Measurements from ENCODE around the gene ARHGEF17.

Gene ARHGEF17

DNA sequence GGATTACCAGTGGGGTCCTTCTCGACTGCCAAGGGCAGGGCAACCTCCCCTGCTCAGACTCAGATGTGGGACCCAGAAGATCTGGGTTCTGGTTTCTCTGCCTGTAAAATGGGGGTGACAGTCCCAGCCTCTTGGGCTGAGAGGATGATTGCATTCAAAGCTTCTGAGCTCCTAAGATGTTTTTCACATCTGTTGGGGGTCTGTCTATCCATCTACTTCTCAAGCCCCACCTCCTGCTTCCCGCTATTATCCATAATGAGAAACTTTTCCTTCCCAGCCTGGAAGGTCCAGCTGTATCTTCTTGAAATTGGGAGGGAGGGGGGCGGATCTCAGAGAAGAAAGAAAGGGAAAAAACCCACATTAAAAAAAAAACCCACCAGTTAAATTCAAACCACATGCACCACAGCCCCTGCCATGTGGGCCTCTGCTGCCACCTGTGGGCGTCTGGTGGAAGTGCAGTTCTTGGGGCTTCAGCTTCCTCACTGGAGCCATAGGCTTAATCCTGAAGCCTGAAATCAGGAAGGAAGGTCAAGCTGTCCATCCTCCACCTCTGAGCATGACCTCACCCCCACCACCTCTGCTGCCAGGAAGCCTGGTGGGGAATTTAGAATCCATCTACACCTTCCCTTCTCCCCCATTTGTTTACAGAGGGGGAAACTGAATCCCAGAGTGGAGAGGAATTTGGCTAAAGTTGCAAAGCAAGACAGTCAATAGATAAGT is 27.3 kb downstream of the ARHGEF17 start (continued):
- TF ChIP-seq, protein P1, sequence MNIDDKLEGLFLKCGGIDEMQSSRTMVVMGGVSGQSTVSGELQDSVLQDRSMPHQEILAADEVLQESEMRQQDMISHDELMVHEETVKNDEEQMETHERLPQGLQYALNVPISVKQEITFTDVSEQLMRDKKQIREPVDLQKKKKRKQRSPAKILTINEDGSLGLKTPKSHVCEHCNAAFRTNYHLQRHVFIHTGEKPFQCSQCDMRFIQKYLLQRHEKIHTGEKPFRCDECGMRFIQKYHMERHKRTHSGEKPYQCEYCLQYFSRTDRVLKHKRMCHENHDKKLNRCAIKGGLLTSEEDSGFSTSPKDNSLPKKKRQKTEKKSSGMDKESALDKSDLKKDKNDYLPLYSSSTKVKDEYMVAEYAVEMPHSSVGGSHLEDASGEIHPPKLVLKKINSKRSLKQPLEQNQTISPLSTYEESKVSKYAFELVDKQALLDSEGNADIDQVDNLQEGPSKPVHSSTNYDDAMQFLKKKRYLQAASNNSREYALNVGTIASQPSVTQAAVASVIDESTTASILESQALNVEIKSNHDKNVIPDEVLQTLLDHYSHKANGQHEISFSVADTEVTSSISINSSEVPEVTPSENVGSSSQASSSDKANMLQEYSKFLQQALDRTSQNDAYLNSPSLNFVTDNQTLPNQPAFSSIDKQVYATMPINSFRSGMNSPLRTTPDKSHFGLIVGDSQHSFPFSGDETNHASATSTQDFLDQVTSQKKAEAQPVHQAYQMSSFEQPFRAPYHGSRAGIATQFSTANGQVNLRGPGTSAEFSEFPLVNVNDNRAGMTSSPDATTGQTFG (tag by site-specific recombination; IDR thresholded peaks at IDR 0.05; ENCODE audit: borderline replicate concordance): no peak
- no peak for TF ChIP-seq ZNF677 (tag by site-specific recombination; IDR thresholded peaks at IDR 0.05)
- TF ChIP-seq ZNF132 (tag by site-specific recombination; IDR thresholded peaks at IDR 0.05; ENCODE audit: borderline replicate concordance): no peak
- TF ChIP-seq ZNF785 (tag by site-specific recombination; IDR thresholded peaks at IDR 0.05): no peak
- TF ChIP-seq ZNF792 (tag by site-specific recombination; IDR thresholded peaks at IDR 0.05): no peak
- TF ChIP-seq ZNF350 (tag by site-specific recombination; IDR thresholded peaks at IDR 0.05): no peak
- TF ChIP-seq ZNF366 (tag by site-specific recombination; conservative IDR thresholded peaks at IDR 0.05): 0 out of 2 replicates have a peak, but pooled peaks have one; percentile 33

DNA sequence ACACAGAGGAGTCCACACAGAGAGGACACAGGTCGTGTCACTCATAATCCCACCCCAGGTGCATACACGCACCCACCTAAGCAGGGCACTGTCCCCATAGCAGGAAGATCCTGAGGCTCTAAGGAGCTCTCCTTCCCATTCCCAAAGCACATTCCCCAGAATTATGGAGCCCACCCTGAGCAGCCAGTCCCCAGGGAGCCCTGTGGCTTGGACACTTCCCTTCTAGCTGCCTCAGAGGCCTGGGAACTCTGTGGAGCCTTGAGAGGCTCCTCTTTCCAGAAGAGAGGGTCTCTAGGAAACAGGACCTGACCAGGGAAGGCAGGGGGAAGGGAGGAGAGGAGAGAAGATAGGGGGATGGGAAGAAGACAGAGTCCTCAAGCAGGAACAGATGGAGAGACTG is 29.8 kb downstream of the ARHGEF17 start:
- ChIA-PET CTCF (interaction anchor here (0.5 to 7.5 kb wide), 6 partner anchors 12 to 593 kb away, joined by 3 to 185 read pairs (median 6); partner anchors contain the start of gene ARHGEF17), POLR2A (interaction anchor here (0.7 to 0.8 kb wide), 2 partner anchors 20 to 30 kb away, joined by 3 read pairs; partner anchors contain the start of gene ARHGEF17)
- Histone ChIP-seq H3K4me3 (ENCODE audit: low read depth, low read length) (no peak overlapping the region), H3K36me3 (ENCODE audit: control insufficient read depth in 2 of 2, insufficient read depth in 1 of 2, low read length in 2 of 2) (no peaks in the 10 kb centered on the region), H3K9me3 (ENCODE audit: control insufficient read depth, insufficient read depth, low read depth, low read length) (no peaks in the 10 kb centered on the region), H3K27ac (ENCODE audit: extremely low read depth, low read depth, low read length) (no peak overlapping the region), H3K4me1 (ENCODE audit: control insufficient read depth, insufficient read depth, low read length) (peaks cover 4% of the 10 kb centered on the region; the same call in 1 of the 2 replicates)
- TF ChIP-seq ZFP3 (tag by site-specific recombination; IDR thresholded peaks at IDR 0.05; ENCODE audit: low read depth) (no peak), ZNF132 (tag by site-specific recombination; IDR thresholded peaks at IDR 0.05; ENCODE audit: borderline replicate concordance) (no peak), ZNF530 (tag by site-specific recombination; IDR thresholded peaks at IDR 0.05; ENCODE audit: low read depth) (no peak), KLF16 (tag by site-specific recombination; IDR thresholded peaks at IDR 0.05) (no peak), ZNF623 (tag by site-specific recombination; IDR thresholded peaks at IDR 0.05) (no peak), ZNF544 (tag by site-specific recombination; IDR thresholded peaks at IDR 0.05) (no peak), ZEB2 (tag by site-specific recombination; IDR thresholded peaks at IDR 0.05) (no peak)
- TF ChIP-seq, protein P2, sequence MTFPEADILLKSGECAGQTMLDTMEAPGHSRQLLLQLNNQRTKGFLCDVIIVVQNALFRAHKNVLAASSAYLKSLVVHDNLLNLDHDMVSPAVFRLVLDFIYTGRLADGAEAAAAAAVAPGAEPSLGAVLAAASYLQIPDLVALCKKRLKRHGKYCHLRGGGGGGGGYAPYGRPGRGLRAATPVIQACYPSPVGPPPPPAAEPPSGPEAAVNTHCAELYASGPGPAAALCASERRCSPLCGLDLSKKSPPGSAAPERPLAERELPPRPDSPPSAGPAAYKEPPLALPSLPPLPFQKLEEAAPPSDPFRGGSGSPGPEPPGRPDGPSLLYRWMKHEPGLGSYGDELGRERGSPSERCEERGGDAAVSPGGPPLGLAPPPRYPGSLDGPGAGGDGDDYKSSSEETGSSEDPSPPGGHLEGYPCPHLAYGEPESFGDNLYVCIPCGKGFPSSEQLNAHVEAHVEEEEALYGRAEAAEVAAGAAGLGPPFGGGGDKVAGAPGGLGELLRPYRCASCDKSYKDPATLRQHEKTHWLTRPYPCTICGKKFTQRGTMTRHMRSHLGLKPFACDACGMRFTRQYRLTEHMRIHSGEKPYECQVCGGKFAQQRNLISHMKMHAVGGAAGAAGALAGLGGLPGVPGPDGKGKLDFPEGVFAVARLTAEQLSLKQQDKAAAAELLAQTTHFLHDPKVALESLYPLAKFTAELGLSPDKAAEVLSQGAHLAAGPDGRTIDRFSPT (tag by site-specific recombination; IDR thresholded peaks at IDR 0.05): no peak
- TF ChIP-seq, protein P3, sequence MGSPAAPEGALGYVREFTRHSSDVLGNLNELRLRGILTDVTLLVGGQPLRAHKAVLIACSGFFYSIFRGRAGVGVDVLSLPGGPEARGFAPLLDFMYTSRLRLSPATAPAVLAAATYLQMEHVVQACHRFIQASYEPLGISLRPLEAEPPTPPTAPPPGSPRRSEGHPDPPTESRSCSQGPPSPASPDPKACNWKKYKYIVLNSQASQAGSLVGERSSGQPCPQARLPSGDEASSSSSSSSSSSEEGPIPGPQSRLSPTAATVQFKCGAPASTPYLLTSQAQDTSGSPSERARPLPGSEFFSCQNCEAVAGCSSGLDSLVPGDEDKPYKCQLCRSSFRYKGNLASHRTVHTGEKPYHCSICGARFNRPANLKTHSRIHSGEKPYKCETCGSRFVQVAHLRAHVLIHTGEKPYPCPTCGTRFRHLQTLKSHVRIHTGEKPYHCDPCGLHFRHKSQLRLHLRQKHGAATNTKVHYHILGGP (tag by site-specific recombination; IDR thresholded peaks at IDR 0.05): no peak

DNA sequence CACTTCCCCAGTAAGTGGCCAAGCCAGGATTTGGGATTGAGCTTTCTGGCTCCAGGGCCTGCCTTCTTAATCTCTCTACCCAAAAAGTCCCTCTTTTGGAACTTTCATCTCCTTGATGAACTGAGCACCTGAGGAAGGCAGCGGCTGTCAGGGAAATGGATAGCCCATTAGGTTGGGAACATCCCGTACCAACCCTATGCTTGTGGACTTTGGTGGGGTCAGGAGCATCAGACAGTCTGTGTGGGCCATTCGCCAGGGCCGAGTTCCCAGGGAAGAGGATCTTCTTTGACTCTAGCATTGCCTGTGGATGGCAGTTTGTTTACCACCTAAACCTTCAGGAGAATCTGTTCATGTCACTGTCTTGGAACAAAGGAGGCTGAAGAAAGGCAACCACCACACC is 30.2 kb downstream of the ARHGEF17 start:
- POLR2A ChIA-PET: no interaction called here
- no peak overlapping the region for H3K4me3 ChIP-seq (ENCODE audit: low read depth, low read length)
- no peaks in the 10 kb centered on the region for H3K36me3 ChIP-seq (ENCODE audit: control insufficient read depth in 2 of 2, insufficient read depth in 1 of 2, low read length in 2 of 2)
- H3K9me3 ChIP-seq (ENCODE audit: control insufficient read depth, insufficient read depth, low read depth, low read length): no peaks in the 10 kb centered on the region
- no peak overlapping the region for H3K27ac ChIP-seq (ENCODE audit: extremely low read depth, low read depth, low read length)
- CTCF ChIA-PET: interaction anchor here (0.5 to 7.5 kb wide), 5 partner anchors 12 to 377 kb away, joined by 3 to 185 read pairs (median 6); partner anchors contain the start of gene ARHGEF17
- TF ChIP-seq GLI4 (tag by site-specific recombination; IDR thresholded peaks at IDR 0.05): no peak
- TF ChIP-seq ZNF626 (tag by site-specific recombination; IDR thresholded peaks at IDR 0.05): no peak
- no peak for TF ChIP-seq ZNF558 (tag by site-specific recombination; IDR thresholded peaks at IDR 0.05)
- no peak for TF ChIP-seq ZNF175 (tag by site-specific recombination; IDR thresholded peaks at IDR 0.05)
- TF ChIP-seq ZNF560 (tag by site-specific recombination; IDR thresholded peaks at IDR 0.05; ENCODE audit: borderline replicate concordance): no peak
- TF ChIP-seq, protein P4, sequence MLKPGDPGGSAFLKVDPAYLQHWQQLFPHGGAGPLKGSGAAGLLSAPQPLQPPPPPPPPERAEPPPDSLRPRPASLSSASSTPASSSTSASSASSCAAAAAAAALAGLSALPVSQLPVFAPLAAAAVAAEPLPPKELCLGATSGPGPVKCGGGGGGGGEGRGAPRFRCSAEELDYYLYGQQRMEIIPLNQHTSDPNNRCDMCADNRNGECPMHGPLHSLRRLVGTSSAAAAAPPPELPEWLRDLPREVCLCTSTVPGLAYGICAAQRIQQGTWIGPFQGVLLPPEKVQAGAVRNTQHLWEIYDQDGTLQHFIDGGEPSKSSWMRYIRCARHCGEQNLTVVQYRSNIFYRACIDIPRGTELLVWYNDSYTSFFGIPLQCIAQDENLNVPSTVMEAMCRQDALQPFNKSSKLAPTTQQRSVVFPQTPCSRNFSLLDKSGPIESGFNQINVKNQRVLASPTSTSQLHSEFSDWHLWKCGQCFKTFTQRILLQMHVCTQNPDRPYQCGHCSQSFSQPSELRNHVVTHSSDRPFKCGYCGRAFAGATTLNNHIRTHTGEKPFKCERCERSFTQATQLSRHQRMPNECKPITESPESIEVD (tag by site-specific recombination; IDR thresholded peaks at IDR 0.05): no peak
- no peak for TF ChIP-seq FEZF1 (tag by site-specific recombination; IDR thresholded peaks at IDR 0.05)
- H3K4me1 ChIP-seq (ENCODE audit: control insufficient read depth, insufficient read depth, low read length): peaks cover 4% of the 10 kb centered on the region; the same call in 1 of the 2 replicates
